Endodermal cell (in vitro differentiated cells): ENCODE results near the gene STK35. TPM values are rescaled to one million over a fixed set of nuclear protein-coding genes. Genes with fewer than 3 reads are reported as not detected.
"Not testable (repeated sequence)": the region's sequence is repeated elsewhere in the genome, so short reads cannot be mapped to it uniquely, and the experiment has no call there.

ENCODE experiments used
- DNase-seq: peaks from one replicate; pipeline ENCODE4 v3.0.0-alpha.2; 2017
- H3K27ac ChIP-seq: 2 replicates; pipeline ENCODE4 v1.5.1; 2013; ENCODE audit warnings: mild to moderate bottlenecking, low read depth, low read length, moderate library complexity
- H3K27me3 ChIP-seq: 2 replicates; pipeline ENCODE4 v1.6.1; 2013; ENCODE audit warnings: mild to moderate bottlenecking, low read length, moderate library complexity; ENCODE audit not compliant: insufficient read depth, control insufficient read depth, poor library complexity, severe bottlenecking
- H3K36me3 ChIP-seq: 2 replicates; pipeline ENCODE4 v1.7.0; 2013; ENCODE audit warnings: mild to moderate bottlenecking, low read length, moderate library complexity; ENCODE audit not compliant: control insufficient read depth, insufficient read depth
- H3K4me1 ChIP-seq: one replicate; pipeline ENCODE4 v1.7.0; 2013; ENCODE audit warnings: low read length; ENCODE audit not compliant: control insufficient read depth, insufficient read depth
- H3K4me3 ChIP-seq: 2 replicates; pipeline ENCODE4 v1.5.1; 2013; ENCODE audit warnings: mild to moderate bottlenecking, low read length, moderate library complexity
- H3K9ac ChIP-seq: 2 replicates; pipeline ENCODE4 v1.6.1; 2013; ENCODE audit warnings: mild to moderate bottlenecking, low read length, moderate library complexity; ENCODE audit not compliant: poor library complexity, severe bottlenecking; ENCODE audit errors: extremely low read depth
- H3K9me3 ChIP-seq: 2 replicates; pipeline ENCODE4 v1.6.1; 2013; ENCODE audit warnings: mild to moderate bottlenecking, low read length, moderate library complexity; ENCODE audit not compliant: control insufficient read depth
- H3K27ac Mint-ChIP-seq: 2 replicates; pipeline ENCODE4 v1.8.0; 2020; ENCODE audit warnings: mixed read lengths
- H3K27me3 Mint-ChIP-seq: 2 replicates; pipeline ENCODE4 v1.8.0; 2021; ENCODE audit warnings: mild to moderate bottlenecking, mixed read lengths; ENCODE audit not compliant: insufficient read depth
- H3K36me3 Mint-ChIP-seq: 2 replicates; pipeline ENCODE4 v1.8.0; 2020; ENCODE audit warnings: low read depth, mixed read lengths
- H3K4me1 Mint-ChIP-seq: 2 replicates; pipeline ENCODE4 v1.8.0; 2020; ENCODE audit warnings: mixed read lengths
- H3K4me3 Mint-ChIP-seq: 2 replicates; pipeline ENCODE4 v1.8.0; 2020; ENCODE audit warnings: mild to moderate bottlenecking, moderate library complexity, mixed read lengths
- H3K9me3 Mint-ChIP-seq: 2 replicates; pipeline ENCODE4 v1.8.0; 2020; ENCODE audit warnings: mild to moderate bottlenecking, mixed read lengths
- WGBS, 2 experiments: methylation state at CpG; one replicate each; pipeline versions ENCODE4 v1.1.5 to v1.1.7; 2013; ENCODE audit warnings: missing lambda C conversion rate in 2 of 2, mixed read lengths in 1 of 2; ENCODE audit not compliant: insufficient coverage in 1 of 2, insufficient read length in 1 of 2; 5-methylcytosine and 5-hydroxymethylcytosine counted together
- total RNA-seq, 2 donors: library from RNA; stranded (reverse); fragmentation: NEBNext Ultra II Directional in 1 of 2; extraction: Animal tissue kit (Norgen Biotek cat#: 25700) in 1 of 2; gene quantifications; 2 replicates in 1 of 2; 3 replicates in 1 of 2; pipeline ENCODE4 v1.2.1, GENCODE V29; 2021
- TF ChIP-seq, protein P1 (sequence below): fragments of 200-600 bp; sonication (generic); conservative IDR thresholded peaks from 2 replicates; pipeline ENCODE4 v1.5.0; 2021; ENCODE audit warnings: antibody characterized with exemption, mild to moderate bottlenecking

Gene STK35
- total RNA-seq, 2 donors from 2014 or later, result 44.0 to 46.3 TPM

DNA sequence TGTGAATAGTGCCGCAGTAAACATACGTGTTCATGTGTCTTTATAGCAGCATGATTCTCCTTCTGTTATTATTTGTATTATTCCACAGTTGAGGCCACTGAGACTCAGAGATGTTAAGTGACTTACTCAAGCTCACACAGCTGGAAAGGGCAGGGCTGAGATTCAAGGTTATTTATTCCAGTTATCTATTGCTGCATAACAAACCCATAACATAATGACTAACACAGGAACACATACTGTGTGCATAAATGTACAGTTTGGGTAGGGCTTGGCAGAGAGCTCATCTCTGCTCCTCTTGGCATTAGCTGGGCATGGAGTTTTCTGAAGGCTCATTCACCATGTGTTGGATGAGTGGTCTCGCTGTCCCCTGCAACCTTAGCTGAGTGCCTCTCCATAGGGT lies 68.8 kb downstream of the STK35 start:
- no peak overlapping the region for H3K4me3 Mint-ChIP-seq
- H3K27ac ChIP-seq, result no peak overlapping the region
- no peaks in the 10 kb centered on the region for H3K9me3 ChIP-seq
- peaks cover 16% of the 10 kb centered on the region for H3K27me3 Mint-ChIP-seq
- no peaks in the 10 kb centered on the region for H3K4me1 ChIP-seq
- H3K36me3 Mint-ChIP-seq, result no peaks in the 10 kb centered on the region
- TF ChIP-seq, protein P1, sequence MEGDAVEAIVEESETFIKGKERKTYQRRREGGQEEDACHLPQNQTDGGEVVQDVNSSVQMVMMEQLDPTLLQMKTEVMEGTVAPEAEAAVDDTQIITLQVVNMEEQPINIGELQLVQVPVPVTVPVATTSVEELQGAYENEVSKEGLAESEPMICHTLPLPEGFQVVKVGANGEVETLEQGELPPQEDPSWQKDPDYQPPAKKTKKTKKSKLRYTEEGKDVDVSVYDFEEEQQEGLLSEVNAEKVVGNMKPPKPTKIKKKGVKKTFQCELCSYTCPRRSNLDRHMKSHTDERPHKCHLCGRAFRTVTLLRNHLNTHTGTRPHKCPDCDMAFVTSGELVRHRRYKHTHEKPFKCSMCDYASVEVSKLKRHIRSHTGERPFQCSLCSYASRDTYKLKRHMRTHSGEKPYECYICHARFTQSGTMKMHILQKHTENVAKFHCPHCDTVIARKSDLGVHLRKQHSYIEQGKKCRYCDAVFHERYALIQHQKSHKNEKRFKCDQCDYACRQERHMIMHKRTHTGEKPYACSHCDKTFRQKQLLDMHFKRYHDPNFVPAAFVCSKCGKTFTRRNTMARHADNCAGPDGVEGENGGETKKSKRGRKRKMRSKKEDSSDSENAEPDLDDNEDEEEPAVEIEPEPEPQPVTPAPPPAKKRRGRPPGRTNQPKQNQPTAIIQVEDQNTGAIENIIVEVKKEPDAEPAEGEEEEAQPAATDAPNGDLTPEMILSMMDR, result no peak
- peaks cover 2% of the 10 kb centered on the region for H3K4me1 Mint-ChIP-seq
- no peak overlapping the region for H3K4me3 ChIP-seq
- DNase-seq, result no peak
- peaks cover 20% of the 10 kb centered on the region for H3K27me3 ChIP-seq
- 53 to 74% methylated on average over 2 to 3 of the region's 3 CpGs for WGBS, 2 experiments
- H3K27ac Mint-ChIP-seq, result no peak overlapping the region
- no peaks in the 10 kb centered on the region for H3K36me3 ChIP-seq
- no peak overlapping the region for H3K9ac ChIP-seq
- no peaks in the 10 kb centered on the region for H3K9me3 Mint-ChIP-seq

DNA sequence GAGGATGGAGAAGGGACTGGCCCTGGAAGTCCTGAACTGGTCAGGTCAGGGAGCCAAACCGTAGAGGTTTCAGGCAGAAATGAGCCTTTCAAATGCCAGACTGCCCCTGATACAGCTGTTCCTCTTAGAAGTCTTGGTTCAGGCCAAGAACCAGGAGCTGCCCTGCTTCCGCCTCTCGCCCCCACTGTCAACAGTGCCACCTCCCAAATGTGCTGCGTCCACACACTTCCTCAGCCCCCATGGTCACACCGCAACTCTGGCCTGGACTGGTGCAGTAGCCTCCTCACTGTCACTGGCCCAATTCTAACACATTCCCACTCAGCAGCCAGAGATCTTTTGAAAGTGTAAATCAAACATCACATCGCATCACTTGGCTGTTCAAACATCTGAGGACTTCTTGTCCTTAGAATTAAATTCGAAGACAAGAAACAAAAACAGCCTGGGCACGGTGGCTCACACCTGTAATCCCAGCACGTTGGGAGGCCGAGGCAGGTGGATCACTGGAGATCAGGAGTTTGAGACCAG lies 69.7 kb downstream of the STK35 start:
- no peaks in the 10 kb centered on the region for H3K9me3 Mint-ChIP-seq
- peaks cover 2% of the 10 kb centered on the region for H3K4me1 Mint-ChIP-seq
- no peak overlapping the region for H3K4me3 ChIP-seq

DNA sequence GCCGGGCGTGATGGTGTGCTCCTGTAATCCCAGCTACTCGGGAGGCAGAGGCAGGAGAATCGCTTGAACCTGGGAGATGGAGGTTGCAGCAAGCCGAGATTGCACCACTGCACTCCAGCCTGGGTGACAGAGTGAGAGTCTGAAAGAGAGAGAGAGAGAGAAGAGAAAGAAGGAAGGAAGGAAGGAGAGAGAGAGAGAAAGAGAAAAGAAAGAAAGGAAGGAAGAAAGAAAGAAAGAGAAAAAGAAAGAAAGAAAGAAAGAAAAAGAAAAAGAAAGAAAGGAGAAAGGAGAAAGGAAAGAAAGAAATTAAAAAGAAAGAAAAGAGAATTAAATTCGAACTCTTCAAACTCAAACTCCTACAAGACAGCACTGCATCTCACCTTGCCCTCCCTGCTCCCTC lies 70.2 kb downstream of the STK35 start:
- H3K4me3 ChIP-seq, H3K9ac ChIP-seq, H3K9me3 ChIP-seq, H3K36me3 ChIP-seq, DNase-seq, H3K27ac Mint-ChIP-seq, H3K27ac ChIP-seq, H3K4me1 Mint-ChIP-seq, H3K4me1 ChIP-seq, H3K4me3 Mint-ChIP-seq, H3K36me3 Mint-ChIP-seq, H3K9me3 Mint-ChIP-seq: not testable (repeated sequence)
- H3K27me3 Mint-ChIP-seq, result peaks cover 19% of the 10 kb centered on the region
- WGBS, 2 experiments, result 90 to 94% methylated on average over 5 to 6 of the region's 6 CpGs
- H3K27me3 ChIP-seq, result peaks cover 20% of the 10 kb centered on the region

More for the DNA sequence above, 69.7 kb downstream of the STK35 start:
- H3K27me3 ChIP-seq, result peaks cover 20% of the 10 kb centered on the region
- no peaks in the 10 kb centered on the region for H3K9me3 ChIP-seq
- H3K27ac Mint-ChIP-seq, result no peak overlapping the region
- no peaks in the 10 kb centered on the region for H3K4me1 ChIP-seq
- H3K4me3 Mint-ChIP-seq, result no peak overlapping the region
- no peak for DNase-seq
- no peaks in the 10 kb centered on the region for H3K36me3 Mint-ChIP-seq
- no peak overlapping the region for H3K27ac ChIP-seq
- no peak overlapping the region for H3K9ac ChIP-seq
- TF ChIP-seq, protein P1, result no peak
- no peaks in the 10 kb centered on the region for H3K36me3 ChIP-seq
- peaks cover 19% of the 10 kb centered on the region for H3K27me3 Mint-ChIP-seq
- WGBS, 2 experiments, result 81 to 91% methylated on average over 8 to 10 of the region's 10 CpGs
